Hematopoietic multipotent progenitor cell treated with erythropoietin and hydrocortisone succinate and interleukin-3 and kit ligand, for 17 days (in vitro differentiated cells): ENCODE data around the gene SIL1.
"Not testable (repeated sequence)": the region's sequence is repeated elsewhere in the genome, so short reads cannot be mapped to it uniquely, and the experiment has no call there.

Source experiments
- DNase-seq: peaks from one replicate; pipeline ENCODE4 v3.0.0-alpha.2; 2015; ENCODE audit warnings: low spot score

The SIL1 gene

DNA sequence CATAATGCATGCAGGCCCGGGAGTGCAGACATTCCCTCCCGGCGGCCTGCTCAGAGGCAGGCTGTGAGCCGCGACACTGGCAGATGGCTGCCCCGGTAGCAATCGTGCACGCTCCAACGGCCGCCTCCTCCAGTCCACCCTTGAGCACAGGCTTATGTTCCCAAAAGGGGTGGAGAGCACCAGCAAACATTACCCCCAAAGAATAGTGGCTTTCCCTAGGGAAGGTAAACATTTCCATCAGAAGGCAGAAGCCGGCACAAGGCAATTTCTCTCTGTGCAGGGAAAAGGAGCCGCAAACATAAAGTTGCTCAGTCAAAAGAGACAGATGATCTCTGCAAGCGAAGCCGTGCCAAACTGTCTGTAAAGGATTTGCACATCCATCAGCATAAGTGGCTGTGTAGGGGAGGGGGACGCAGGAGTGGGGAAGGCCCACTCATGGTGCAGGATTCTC is 92.5 kb downstream of the SIL1 start:
- no peak for DNase-seq

DNA sequence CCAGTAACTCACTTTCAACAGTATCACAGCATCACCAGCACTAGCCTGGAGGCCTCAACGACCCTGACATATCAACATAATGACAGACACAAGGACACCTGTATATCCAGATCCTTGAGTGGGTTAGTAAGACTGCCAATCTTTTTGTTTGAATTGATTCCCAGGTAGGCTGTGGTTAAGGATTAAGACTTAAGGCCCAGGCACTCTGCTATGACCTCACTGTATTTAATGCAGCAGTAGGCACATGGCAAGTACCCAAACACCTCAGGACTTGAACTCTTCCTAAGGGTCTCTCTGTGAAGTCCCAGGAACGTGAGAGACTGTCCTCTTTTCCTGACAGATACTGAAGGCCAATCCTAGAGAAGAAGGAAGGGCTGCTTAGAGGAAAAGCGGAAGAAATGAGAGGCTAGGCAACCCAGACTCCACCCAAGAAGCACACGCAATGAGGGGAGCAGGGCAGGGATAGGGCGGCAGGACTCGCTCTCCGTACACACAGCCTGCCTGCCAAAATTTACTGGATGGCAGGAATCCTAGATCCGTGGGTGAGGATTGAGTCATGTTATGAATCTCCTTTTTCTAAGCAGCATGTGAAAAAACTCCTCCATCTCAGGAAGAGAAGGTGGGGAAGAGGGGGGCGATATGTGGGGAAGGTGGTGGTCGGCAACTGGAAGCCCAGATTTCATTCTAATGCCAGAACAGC is 93.4 kb downstream of the SIL1 start:
- no peak for DNase-seq

DNA sequence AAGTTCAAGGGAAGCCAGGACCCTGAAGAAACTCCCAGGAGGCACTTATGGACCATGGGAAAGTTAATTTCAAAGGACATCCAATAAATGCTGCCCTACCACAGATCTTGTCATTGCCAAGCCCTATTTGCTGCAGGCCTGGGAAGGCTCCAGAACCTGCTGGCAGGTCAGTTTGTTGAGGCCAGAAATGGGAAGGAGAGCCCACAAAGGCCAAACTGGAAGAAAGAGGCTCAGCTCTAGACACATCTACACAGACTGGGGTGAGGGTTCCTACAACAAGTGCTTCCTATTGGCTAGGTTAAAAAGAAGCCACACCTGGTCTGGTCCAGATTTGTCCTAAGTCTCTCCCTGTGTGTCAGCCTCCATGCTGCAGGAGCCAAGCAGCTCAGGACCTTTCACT is 94.4 kb downstream of the SIL1 start:
- no peak for DNase-seq

DNA sequence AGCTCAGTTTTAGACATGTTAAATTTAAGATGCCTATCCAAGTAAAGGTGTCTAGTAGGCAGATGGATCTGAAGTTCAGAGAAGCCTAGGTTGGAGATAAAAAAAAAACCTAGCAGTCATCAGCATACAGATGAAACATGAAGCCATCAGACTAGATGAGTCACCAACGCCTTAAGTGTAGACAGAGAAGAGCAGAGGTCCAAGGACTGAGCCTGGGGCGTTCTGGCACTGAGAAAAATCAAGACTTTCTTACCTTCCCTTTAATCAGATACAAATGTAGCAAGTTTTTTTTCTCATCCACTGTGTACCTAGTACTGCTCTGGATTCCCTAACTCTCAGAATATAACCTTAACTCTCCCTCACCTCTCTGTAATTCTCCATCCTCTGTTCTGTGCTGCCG is 97.3 kb downstream of the SIL1 start:
- DNase-seq, result no peak

DNA sequence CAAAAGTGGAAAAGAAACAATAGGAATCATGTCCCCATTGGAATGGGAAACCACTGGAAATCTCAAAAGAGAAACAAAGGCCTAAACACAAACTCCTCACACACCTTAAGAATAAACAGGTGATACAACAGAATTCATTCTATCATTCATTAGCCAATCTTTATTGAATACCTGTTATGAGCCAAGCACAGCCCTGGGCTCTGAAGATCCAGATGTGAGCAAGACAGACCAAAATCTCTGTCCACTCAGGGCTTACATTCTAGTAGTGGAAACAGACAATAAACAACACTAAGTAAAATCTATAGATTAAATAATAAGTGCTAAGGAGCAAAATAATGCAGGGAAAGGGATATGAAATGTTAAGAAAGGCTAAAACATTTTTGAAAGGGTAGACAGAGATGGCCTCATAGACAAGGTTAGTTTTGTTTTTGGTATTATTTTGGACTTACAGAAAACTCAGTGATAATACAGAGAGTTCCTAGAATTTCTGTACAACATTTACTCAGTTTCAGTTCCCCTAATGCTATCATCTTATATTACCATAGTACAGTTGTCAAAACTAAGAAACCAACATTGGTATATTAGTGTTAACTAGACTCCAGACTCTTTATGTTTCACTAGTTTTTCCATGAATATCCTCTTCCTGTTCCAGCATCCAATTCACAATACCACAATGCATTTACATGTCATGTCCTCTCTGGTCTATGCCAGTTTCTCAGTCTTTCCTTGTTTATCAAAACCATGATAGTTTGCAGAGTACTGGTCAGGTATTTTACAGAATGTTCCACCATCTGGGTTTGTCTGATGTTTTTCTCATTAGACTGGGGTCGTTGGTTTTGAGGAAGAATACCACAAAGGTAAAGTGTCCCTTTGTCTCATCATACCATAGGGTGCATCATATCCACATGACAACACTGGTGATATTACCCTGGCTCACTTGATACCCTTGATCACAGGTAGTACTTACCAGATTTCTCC is 103.7 kb downstream of the SIL1 start:
- no peak for DNase-seq

DNA sequence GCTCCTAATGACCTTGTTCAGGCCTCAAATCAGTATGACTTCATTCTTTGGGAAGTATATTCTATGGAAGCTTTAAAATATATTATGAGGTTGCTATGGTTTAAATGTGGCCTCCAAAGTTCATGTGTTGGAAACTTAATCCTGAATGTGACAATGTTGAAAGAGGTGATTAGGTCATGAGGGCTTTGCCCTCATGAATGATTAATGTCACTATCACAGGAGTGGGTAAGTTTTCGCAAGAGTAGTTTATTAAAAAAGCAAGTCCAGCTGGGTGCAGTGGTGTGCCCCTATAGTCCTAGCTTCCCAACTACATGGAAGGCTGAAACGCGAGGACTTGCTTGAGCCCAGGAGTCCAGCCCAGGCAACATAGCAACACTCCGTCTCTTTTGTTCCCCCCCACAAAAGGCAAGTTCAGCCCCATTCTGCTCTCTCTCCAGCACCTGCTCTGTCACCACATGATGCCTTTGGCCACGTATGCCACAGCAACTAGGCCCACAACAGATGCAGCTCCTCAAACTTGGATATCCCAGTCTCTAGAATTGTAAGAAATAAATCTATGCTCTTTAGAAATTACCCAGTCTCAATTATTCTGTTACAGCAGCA is 105.3 kb downstream of the SIL1 start:
- no peak for DNase-seq

DNA sequence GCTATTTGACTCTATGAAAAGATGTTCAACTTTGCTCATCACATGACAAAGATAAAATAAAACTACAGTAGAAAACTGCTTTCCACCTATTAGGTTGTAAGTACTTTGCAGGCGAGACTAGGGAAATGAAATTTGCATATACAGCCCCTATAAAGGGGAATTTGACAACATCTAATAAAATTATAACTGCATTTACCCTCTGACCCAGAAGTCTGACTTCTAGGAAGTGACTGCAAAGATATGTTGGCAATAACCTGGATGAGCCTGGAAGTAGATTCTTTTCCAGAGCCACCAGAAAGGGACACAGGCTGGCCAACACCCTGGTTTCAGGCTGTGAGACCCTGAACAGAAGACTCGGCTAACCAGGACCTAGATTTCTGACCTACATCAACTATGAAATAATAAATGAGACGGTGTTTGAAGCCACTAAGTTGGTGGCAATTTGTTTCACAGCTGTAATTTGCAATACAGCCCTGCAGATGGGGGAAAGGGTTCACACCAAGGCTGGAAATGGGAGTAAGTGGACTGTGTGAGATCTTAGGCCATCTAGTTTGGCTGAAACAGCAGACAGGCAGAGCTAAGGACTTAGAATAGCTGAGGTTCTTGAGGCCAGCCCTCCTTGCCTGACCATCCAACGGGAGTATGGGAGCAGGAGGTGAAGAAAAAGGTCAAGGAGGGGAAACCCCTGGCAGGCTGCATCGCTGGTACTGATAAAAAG is 106.6 kb downstream of the SIL1 start:
- no peak for DNase-seq

DNA sequence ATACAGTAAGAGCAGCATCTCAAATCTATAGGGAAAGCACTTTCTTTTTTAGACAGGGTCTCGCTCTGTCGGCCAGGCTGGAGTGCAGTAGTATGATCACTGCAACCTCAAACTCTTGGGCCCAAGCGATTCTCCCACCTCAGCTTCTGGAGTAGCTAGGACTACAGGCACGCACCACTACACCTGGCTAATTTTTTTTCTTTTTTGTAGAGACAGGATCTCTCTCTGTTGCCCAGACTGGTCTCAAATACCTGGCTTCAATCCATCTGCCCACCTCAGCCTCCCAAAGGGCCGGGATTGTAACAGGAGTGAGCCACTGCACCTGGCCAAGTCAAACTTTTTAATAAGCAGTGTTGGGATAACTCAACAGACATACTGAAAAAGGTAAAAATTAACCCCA is 107.6 kb downstream of the SIL1 start:
- no peak for DNase-seq

DNA sequence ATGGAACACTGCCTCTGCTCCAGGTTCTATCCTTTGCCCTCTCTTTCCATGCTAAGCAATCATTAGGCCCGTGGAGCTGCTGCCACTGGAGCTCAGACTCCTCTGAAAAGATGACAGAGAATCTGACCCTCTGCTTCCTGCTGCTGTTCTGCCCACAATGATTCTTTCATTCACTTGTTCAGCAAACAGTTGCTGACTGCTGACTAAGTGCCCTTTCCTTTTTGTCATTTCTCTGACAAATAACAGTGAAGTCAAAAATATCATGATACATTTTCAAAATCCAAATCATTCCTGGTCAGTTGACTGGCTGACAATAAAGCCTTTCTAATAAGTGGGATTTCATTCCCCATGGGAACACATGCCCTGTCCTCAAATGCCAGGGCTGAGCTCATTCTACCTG is 110.1 kb downstream of the SIL1 start:
- no peak for DNase-seq

DNA sequence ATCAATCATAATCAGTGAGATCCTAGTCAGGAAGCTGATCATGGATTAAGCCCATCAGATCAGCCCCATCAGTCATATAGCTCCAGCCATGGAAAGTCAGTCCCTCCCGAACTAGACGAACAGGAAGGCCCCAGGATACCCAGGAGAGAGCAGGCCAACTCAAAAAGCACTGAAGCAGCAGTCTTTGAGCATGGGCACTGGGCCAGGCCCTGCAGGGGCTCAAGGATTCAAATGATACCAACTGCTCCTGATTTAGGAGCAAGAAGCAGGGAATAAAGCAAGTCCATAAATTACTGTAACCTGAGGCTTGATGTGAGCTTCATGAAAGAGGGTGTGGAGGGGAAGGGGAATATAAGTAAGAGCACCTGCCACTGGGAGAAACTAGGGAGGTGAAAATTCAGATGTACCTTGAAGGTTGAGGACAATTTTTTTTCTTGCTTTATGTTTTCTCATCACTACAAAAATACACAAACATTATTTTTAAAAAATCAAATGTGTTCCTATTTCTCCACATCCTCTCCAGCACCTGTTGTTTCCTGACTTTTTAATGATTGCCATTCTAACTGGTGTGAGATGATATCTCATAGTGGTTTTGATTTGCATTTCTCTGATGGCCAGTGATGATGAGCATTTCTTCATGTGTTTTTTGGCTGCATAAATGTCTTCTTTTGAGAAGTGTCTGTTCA is 115.2 kb downstream of the SIL1 start:
- no peak for DNase-seq

DNA sequence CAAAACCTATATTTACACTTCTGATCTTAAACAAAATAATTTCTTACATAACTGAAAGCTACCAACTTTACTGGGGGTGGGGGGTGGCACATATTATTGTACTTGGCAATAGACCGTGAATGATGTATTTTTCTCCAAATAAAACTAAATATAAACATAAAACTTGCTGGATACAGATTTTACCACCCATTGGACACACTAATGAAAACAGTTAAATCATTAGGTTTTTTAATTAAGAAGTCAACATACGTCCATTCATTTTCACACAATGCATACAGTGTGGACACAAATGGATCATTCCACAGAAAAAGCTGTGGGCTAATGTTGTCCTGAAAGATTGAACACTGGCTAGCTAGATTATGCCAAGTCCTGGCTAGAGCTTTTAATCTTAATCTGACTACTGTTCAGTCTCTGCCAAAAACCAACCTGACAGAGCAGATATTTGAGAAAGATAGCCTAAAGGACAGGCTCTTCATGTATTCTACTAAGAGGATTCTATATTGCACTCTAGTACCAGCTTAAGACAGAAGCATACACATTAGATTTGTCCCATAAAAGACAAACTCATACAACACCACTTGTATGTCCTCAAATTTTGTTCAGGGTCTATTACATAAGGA is 118.1 kb downstream of the SIL1 start:
- no peak for DNase-seq

DNA sequence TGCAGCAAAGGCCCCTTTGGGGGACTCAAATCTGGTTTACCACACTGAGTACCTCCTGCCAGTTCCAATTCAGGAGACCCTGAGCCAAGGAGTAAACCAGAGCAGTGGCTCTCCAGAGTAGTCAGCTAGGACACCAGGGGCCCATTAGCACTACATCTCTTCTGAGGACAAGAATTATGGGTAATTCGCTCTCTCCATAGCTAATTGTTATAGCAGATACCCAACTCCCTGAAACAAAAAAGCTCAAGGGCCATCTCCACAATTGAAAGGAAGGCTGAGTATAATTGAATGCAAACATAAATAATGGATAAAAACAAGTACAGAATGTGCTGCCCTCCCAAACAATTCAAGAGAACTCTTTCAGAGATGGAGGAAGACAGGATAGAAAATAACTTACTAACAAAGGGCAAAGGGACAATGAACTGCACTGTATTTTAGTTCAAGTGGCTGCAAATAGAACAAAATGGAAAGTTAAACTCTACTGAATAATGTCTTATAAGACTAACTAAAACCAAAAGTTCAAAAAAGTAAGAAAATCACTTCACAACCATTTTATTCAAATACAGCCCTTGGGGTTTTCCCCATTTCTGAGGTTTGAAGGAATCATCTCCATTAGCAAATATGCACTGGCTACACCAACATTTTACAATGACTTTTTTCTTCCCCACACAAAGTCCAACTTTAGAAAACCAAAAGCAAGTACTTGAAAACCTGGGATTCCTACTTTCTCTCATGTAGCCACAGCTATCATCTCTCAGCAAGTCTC is 118.8 kb downstream of the SIL1 start:
- DNase-seq, result no peak

DNA sequence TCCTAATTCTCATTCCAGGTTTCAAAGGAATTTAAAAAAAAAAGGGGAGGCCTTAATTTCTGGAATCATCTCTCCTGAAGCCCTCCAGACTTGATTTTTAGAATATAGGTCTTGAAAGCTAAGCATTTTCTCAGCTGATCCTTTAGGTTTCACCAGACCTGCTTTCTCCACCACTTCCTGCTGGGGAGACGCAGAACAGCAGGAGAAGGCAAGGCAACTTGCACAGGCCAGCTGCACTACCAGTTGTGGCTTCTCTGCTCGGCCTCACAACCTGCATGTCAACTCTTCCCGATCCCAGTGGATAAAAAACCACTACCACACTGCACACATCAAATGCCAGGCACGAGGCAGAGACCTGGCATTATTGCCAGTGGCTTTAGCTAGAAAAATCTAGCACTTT is 119.8 kb downstream of the SIL1 start:
- no peak for DNase-seq

DNA sequence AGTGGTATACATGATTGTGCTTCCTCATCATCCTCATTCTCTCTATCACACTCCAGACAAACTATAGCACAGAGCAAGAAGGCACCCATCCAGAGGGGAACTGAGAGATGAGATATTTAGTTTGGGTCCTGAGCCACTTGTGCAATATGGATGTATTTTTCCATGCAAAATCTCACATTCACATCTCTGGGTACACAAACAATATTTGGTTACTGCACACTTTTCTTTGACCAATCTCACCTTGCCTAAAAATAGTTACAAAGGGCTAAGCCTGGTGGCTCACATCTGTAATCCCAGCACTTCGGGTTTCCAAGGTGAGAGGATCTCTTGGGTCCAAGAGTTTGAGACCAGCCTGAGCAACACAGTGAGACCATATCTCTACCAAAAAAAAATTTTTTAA is 120.3 kb downstream of the SIL1 start:
- DNase-seq, result no peak

DNA sequence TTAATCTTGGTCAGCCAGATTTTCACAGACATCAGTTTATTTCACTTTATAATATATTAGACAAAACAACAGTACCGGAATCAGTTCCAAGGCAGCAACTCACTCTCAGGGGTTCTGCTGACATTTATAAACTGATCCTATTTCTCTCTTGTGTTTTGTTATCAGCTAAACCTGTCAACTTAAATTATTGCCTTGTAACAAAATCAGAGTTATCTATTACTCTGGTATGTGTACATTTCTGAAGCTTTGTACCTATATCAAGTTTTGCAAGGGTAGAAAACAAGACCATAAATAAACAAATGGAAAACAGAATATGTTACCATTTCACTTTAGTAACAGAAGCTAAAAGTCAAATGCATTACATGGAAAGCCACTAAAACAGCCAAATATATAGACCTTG is 122.1 kb downstream of the SIL1 start:
- DNase-seq, result no peak

DNA sequence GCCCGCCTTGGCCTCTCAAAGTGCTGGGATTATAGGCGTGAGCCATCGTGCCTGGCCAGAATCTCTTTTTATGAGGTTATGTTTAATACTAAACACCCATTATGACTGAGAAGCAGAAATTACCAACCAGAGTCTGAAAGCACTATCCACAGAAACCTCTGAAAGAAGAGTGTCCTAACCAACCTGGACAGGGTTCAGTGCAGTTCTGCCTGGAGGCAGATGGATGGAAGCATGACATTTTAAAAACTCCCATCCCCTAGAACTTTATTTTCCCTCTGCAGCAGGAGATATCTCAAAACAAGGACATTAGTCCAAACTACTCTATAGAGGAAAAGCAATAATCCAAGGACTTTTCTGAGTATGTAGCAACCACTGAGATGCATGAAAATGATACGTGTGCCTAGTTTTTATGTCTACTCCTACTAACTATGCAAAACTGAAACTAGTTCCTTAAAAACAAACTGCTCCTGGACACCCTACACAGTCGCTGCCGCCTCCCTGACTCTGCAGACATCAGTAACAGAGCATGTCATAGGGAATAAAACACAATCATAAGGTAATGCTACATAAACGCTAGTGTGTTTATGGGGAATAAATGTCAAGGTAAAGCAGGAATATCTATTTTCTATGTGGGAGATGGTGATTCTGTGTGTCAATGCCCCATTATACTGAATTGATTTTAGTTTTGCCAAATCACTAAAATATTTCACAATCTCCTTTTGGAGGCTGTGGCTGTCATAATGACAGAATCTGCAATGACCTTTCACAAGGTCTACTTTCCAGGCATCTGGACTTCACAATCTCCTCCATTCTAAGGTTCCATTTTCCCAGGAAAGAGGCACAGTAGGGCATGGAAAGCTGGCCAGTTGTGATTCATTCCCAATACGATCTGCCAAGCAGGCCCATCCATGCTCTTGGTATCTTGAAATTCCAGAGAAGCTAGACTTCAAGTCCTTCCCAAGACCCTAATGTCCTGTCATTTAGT is 122.8 kb downstream of the SIL1 start:
- no peak for DNase-seq

DNA sequence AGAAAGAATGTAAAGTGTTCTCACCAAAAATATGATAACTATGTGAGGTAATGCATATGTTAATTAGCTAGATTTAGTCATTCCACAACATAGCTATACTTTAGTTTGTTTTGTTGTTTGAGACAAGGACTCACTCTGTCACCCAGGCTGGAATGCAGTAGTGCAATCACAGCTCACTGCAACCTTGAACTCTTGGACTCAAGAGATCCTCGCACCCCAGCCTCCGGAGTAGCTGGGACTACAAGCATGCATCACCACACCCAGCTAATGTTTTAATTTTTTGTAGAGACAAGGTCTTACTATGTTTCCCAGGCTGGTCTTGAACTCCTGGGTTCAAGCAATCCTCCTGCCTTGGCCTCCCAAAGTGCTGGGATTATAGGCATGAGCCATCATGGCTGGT is 124.2 kb downstream of the SIL1 start:
- not testable (repeated sequence) for DNase-seq

DNA sequence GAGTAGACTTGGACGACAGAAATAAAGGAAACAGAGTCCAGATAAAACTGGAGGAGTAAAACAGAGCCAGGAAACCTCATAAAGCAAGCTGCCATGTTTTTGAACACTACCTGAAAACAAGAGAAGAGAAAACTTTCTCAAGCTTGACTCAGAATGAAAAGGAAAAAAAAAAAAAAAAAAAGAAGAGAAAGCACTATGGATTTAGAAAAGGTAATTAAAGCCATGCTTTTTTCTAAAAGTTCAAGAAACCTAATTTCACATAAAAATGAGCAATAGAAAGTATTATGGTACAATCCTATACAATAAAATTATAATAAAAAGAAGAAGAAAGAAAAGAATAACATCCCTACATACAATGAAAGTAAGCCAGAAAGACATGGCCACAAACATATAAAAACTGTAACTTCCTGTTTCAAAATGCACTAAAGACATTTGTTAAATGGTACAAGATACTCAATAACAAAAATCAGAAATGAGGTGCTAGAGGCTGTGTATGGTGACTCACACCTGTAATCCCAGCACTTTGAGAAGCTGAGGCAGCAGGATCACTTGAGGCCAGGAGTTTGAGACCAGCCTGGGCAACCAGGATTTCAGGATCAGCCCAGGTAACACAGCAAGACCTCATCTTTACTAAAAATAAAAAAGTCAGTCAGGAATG is 129.5 kb downstream of the SIL1 start:
- DNase-seq, result no peak

DNA sequence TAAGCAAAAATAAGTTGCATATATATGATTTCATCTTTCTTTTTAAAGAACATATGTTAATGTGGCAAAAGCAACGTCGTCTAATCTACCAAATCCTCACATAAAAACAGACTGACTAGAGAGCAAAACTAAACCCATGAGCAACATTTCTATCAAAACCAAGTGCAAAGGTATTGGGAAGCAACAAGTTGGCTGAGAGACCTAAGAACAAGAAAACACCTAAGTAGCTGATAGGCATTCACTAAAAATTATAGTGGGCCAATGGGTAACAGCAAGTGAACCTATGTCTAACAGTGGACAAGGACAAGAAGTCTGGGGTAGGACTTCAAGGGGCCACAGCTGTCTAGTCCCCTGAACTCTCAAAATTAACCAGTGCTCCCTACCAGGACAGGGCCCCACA is 130.1 kb downstream of the SIL1 start:
- DNase-seq, result no peak
